ENCODE data around the gene CTDSPL2.

Gene CTDSPL2

GRCh38 chr15:44427756-44428724 is 611 bp downstream of the CTDSPL2 start:
- TF ChIP-seq, protein P1, sequence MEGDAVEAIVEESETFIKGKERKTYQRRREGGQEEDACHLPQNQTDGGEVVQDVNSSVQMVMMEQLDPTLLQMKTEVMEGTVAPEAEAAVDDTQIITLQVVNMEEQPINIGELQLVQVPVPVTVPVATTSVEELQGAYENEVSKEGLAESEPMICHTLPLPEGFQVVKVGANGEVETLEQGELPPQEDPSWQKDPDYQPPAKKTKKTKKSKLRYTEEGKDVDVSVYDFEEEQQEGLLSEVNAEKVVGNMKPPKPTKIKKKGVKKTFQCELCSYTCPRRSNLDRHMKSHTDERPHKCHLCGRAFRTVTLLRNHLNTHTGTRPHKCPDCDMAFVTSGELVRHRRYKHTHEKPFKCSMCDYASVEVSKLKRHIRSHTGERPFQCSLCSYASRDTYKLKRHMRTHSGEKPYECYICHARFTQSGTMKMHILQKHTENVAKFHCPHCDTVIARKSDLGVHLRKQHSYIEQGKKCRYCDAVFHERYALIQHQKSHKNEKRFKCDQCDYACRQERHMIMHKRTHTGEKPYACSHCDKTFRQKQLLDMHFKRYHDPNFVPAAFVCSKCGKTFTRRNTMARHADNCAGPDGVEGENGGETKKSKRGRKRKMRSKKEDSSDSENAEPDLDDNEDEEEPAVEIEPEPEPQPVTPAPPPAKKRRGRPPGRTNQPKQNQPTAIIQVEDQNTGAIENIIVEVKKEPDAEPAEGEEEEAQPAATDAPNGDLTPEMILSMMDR (IDR thresholded peaks at IDR 0.05; ENCODE audit: low read depth, low read length) = no peak
- peak; percentile 8 for DNase-seq (ENCODE audit: extremely low read depth, low read depth)

GRCh38 chr15:44435893-44436667 is 8.7 kb downstream of the CTDSPL2 start:
- DNase-seq (ENCODE audit: extremely low read depth, low read depth) = no peak
- TF ChIP-seq, protein P1 (IDR thresholded peaks at IDR 0.05; ENCODE audit: low read depth, low read length) = no peak

GRCh38 chr15:44438402-44438801 is 11.0 kb downstream of the CTDSPL2 start:
- TF ChIP-seq, protein P1 (IDR thresholded peaks at IDR 0.05; ENCODE audit: low read depth, low read length) = no peak
- DNase-seq (ENCODE audit: extremely low read depth, low read depth) = no peak

GRCh38 chr15:44441095-44441501 is 13.7 kb downstream of the CTDSPL2 start:
- TF ChIP-seq, protein P1 (IDR thresholded peaks at IDR 0.05; ENCODE audit: low read depth, low read length) = no peak
- no peak for DNase-seq (ENCODE audit: extremely low read depth, low read depth)

- TF ChIP-seq, protein P1 (IDR thresholded peaks at IDR 0.05; ENCODE audit: low read depth, low read length) = no peak
- no peak for DNase-seq (ENCODE audit: extremely low read depth, low read depth)
Observed at GRCh38 chr15:44443515-44443914, 16.1 kb downstream of the CTDSPL2 start.

DNA sequence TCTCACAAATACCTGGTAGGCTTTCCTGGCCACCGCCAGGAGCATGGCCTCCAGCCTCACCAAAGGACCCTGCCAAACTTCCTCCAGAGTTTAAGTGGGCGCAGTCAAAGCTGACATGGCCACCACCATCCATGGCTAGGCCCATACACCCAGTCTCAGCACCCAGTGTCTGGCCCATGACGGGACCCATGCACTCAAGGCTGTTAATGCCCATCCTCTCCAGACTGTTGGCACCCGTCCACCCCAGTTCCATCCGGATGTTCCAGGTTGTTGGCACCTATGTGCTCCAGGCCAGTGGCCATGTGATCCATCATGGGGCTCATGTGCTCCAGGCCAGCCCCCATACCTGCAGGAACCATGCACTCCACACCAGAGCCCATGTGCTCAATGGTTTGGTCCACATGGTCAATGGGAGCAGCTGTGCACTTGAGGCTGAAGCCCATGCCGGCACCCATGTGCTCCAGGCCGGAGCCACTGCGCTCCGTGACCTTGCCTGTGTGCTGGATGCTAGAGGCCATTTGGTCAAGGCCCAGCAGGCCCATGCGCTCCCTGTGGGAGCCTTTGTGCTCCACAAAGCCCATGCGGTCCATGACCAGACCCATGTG is 20.4 kb downstream of the CTDSPL2 start:
- TF ChIP-seq, protein P1 (IDR thresholded peaks at IDR 0.05; ENCODE audit: low read depth, low read length) = no peak
- no peak for DNase-seq (ENCODE audit: extremely low read depth, low read depth)

All from AG09319 (cell line).